ENCODE measurements around the gene TOM1L2. TPM values are rescaled to one million over a fixed set of nuclear protein-coding genes. Genes with fewer than 3 reads are reported as not detected.
"Not testable (repeated sequence)": the region's sequence is repeated elsewhere in the genome, so short reads cannot be mapped to it uniquely, and the experiment has no call there.

Gene TOM1L2
- total RNA-seq, 1 experiment from 2014 or later: 3.1 TPM

- Histone ChIP-seq H3K27me3 (ENCODE audit: control insufficient read depth, insufficient read depth, low read length) (no peaks in the 10 kb centered on the region), H3K36me3 (replicated peaks; ENCODE audit: control insufficient read depth, insufficient read depth, low read length) (no peaks in the 10 kb centered on the region), H3K4me3 (ENCODE audit: insufficient read depth, low read depth, low read length) (no peak overlapping the region)
- peak; percentile 71 for DNase-seq
Observed at GRCh38 chr17:17950806-17951205, 21.4 kb downstream of the TOM1L2 start.

GRCh38 chr17:17950347-17950746 lies 21.9 kb downstream of the TOM1L2 start:
- Histone ChIP-seq H3K36me3 (replicated peaks; ENCODE audit: control insufficient read depth, insufficient read depth, low read length) (no peaks in the 10 kb centered on the region), H3K4me3 (ENCODE audit: insufficient read depth, low read depth, low read length) (no peak overlapping the region), H3K27me3 (ENCODE audit: control insufficient read depth, insufficient read depth, low read length) (no peaks in the 10 kb centered on the region)
- DNase-seq: no peak

- DNase-seq: no peak
Observed at GRCh38 chr17:17947966-17948365, 24.2 kb downstream of the TOM1L2 start.

GRCh38 chr17:17947309-17947708 lies 24.9 kb downstream of the TOM1L2 start:
- Histone ChIP-seq H3K4me3 (ENCODE audit: insufficient read depth, low read depth, low read length) (no peak overlapping the region), H3K36me3 (replicated peaks; ENCODE audit: control insufficient read depth, insufficient read depth, low read length) (no peaks in the 10 kb centered on the region), H3K27me3 (ENCODE audit: control insufficient read depth, insufficient read depth, low read length) (no peaks in the 10 kb centered on the region)
- DNase-seq: no peak

More at GRCh38 chr17:17947966-17948365, 24.2 kb downstream of the TOM1L2 start:
- no peaks in the 10 kb centered on the region for H3K27me3 ChIP-seq (ENCODE audit: control insufficient read depth, insufficient read depth, low read length)
- no peak overlapping the region for H3K4me3 ChIP-seq (ENCODE audit: insufficient read depth, low read depth, low read length)
- H3K36me3 ChIP-seq (replicated peaks; ENCODE audit: control insufficient read depth, insufficient read depth, low read length): no peaks in the 10 kb centered on the region

- no peaks in the 10 kb centered on the region for H3K27me3 ChIP-seq (ENCODE audit: control insufficient read depth, insufficient read depth, low read length)
- no peaks in the 10 kb centered on the region for H3K36me3 ChIP-seq (replicated peaks; ENCODE audit: control insufficient read depth, insufficient read depth, low read length)
- DNase-seq: no peak
- H3K4me3 ChIP-seq (ENCODE audit: insufficient read depth, low read depth, low read length): no peak overlapping the region
Observed at GRCh38 chr17:17946093-17946492, 26.1 kb downstream of the TOM1L2 start.

- H3K4me3 ChIP-seq (ENCODE audit: insufficient read depth, low read depth, low read length): no peak overlapping the region
- DNase-seq: no peak
- no peaks in the 10 kb centered on the region for H3K36me3 ChIP-seq (replicated peaks; ENCODE audit: control insufficient read depth, insufficient read depth, low read length)
- H3K27me3 ChIP-seq (ENCODE audit: control insufficient read depth, insufficient read depth, low read length): no peaks in the 10 kb centered on the region
Observed at GRCh38 chr17:17944743-17945142, 27.5 kb downstream of the TOM1L2 start.

- no peak for DNase-seq
- Histone ChIP-seq H3K27me3 (ENCODE audit: control insufficient read depth, insufficient read depth, low read length) (no peaks in the 10 kb centered on the region), H3K36me3 (replicated peaks; ENCODE audit: control insufficient read depth, insufficient read depth, low read length) (no peaks in the 10 kb centered on the region), H3K4me3 (ENCODE audit: insufficient read depth, low read depth, low read length) (no peak overlapping the region)
Observed at GRCh38 chr17:17944242-17944641, 28.0 kb downstream of the TOM1L2 start.

- no peak for DNase-seq
- H3K27me3 ChIP-seq (ENCODE audit: control insufficient read depth, insufficient read depth, low read length): no peaks in the 10 kb centered on the region
- no peak overlapping the region for H3K4me3 ChIP-seq (ENCODE audit: insufficient read depth, low read depth, low read length)
- H3K36me3 ChIP-seq (replicated peaks; ENCODE audit: control insufficient read depth, insufficient read depth, low read length): no peaks in the 10 kb centered on the region
Observed at GRCh38 chr17:17943281-17943984, 28.8 kb downstream of the TOM1L2 start.

- H3K36me3 ChIP-seq (replicated peaks; ENCODE audit: control insufficient read depth, insufficient read depth, low read length): no peaks in the 10 kb centered on the region
- DNase-seq: no peak
Observed at GRCh38 chr17:17942846-17943245, 29.4 kb downstream of the TOM1L2 start.

GRCh38 chr17:17941015-17941414 lies 31.2 kb downstream of the TOM1L2 start:
- H3K27me3 ChIP-seq (ENCODE audit: control insufficient read depth, insufficient read depth, low read length): no peaks in the 10 kb centered on the region
- H3K4me3 ChIP-seq (ENCODE audit: insufficient read depth, low read depth, low read length): no peak overlapping the region
- DNase-seq: no peak
- H3K36me3 ChIP-seq (replicated peaks; ENCODE audit: control insufficient read depth, insufficient read depth, low read length): no peaks in the 10 kb centered on the region

More at GRCh38 chr17:17942846-17943245, 29.4 kb downstream of the TOM1L2 start:
- H3K27me3 ChIP-seq (ENCODE audit: control insufficient read depth, insufficient read depth, low read length): no peaks in the 10 kb centered on the region
- H3K4me3 ChIP-seq (ENCODE audit: insufficient read depth, low read depth, low read length): no peak overlapping the region

GRCh38 chr17:17940441-17940911 lies 31.7 kb downstream of the TOM1L2 start:
- no peaks in the 10 kb centered on the region for H3K27me3 ChIP-seq (ENCODE audit: control insufficient read depth, insufficient read depth, low read length)

GRCh38 chr17:17939941-17940340 lies 32.3 kb downstream of the TOM1L2 start:
- not testable (repeated sequence) for DNase-seq; H3K4me3 ChIP-seq (ENCODE audit: insufficient read depth, low read depth, low read length); H3K36me3 ChIP-seq (replicated peaks; ENCODE audit: control insufficient read depth, insufficient read depth, low read length)

More at GRCh38 chr17:17940441-17940911, 31.7 kb downstream of the TOM1L2 start:
- no peak for DNase-seq
- Histone ChIP-seq H3K4me3 (ENCODE audit: insufficient read depth, low read depth, low read length) (no peak overlapping the region), H3K36me3 (replicated peaks; ENCODE audit: control insufficient read depth, insufficient read depth, low read length) (no peaks in the 10 kb centered on the region)

GRCh38 chr17:17938388-17939107 lies 33.7 kb downstream of the TOM1L2 start:
- Histone ChIP-seq H3K36me3 (replicated peaks; ENCODE audit: control insufficient read depth, insufficient read depth, low read length) (no peaks in the 10 kb centered on the region), H3K27me3 (ENCODE audit: control insufficient read depth, insufficient read depth, low read length) (no peaks in the 10 kb centered on the region), H3K4me3 (ENCODE audit: insufficient read depth, low read depth, low read length) (no peak overlapping the region)
- no peak for DNase-seq

More at GRCh38 chr17:17939941-17940340, 32.3 kb downstream of the TOM1L2 start:
- H3K27me3 ChIP-seq (ENCODE audit: control insufficient read depth, insufficient read depth, low read length): not testable (repeated sequence)

- DNase-seq: no peak
- H3K36me3 ChIP-seq (replicated peaks; ENCODE audit: control insufficient read depth, insufficient read depth, low read length): no peaks in the 10 kb centered on the region
- H3K27me3 ChIP-seq (ENCODE audit: control insufficient read depth, insufficient read depth, low read length): no peaks in the 10 kb centered on the region
- no peak overlapping the region for H3K4me3 ChIP-seq (ENCODE audit: insufficient read depth, low read depth, low read length)
Observed at GRCh38 chr17:17937958-17938357, 34.2 kb downstream of the TOM1L2 start.

- no peak for DNase-seq
Observed at GRCh38 chr17:17937201-17937853, 34.9 kb downstream of the TOM1L2 start.

More at GRCh38 chr17:17937201-17937853, 34.9 kb downstream of the TOM1L2 start:
- Histone ChIP-seq H3K36me3 (replicated peaks; ENCODE audit: control insufficient read depth, insufficient read depth, low read length) (no peaks in the 10 kb centered on the region), H3K4me3 (ENCODE audit: insufficient read depth, low read depth, low read length) (no peak overlapping the region), H3K27me3 (ENCODE audit: control insufficient read depth, insufficient read depth, low read length) (no peaks in the 10 kb centered on the region)

All from H7 (cell line).